ENCODE measurements around the gene OIT3. TPM values are rescaled to one million over a fixed set of nuclear protein-coding genes. Genes with fewer than 3 reads are reported as not detected.

The OIT3 gene
- total and polyA plus RNA-seq, 4 donors, result 0.08 to 0.49 (median 0.28) TPM; not detected in 1

GRCh38 chr10:72904806-72905205 lies 11.3 kb downstream of the OIT3 start:
- TF ChIP-seq, protein P1, sequence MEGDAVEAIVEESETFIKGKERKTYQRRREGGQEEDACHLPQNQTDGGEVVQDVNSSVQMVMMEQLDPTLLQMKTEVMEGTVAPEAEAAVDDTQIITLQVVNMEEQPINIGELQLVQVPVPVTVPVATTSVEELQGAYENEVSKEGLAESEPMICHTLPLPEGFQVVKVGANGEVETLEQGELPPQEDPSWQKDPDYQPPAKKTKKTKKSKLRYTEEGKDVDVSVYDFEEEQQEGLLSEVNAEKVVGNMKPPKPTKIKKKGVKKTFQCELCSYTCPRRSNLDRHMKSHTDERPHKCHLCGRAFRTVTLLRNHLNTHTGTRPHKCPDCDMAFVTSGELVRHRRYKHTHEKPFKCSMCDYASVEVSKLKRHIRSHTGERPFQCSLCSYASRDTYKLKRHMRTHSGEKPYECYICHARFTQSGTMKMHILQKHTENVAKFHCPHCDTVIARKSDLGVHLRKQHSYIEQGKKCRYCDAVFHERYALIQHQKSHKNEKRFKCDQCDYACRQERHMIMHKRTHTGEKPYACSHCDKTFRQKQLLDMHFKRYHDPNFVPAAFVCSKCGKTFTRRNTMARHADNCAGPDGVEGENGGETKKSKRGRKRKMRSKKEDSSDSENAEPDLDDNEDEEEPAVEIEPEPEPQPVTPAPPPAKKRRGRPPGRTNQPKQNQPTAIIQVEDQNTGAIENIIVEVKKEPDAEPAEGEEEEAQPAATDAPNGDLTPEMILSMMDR (IDR thresholded peaks at IDR 0.05; ENCODE audit: control extremely low read depth, extremely low read depth), result no peak
- Histone ChIP-seq H3K9me3 (ENCODE audit: control insufficient read depth in 4 of 4, insufficient read depth in 3 of 4, low read length in 3 of 4) (no peaks in the 10 kb centered on the region), H3K4me3 (no peak overlapping the region), H3K4me1 (ENCODE audit: control insufficient read depth in 5 of 5, insufficient read depth in 5 of 5, low read length in 5 of 5) (no peaks in the 10 kb centered on the region), H3K27ac (ENCODE audit: low read depth in 1 of 2, low read length in 1 of 2) (no peak overlapping the region), H3K27me3 (ENCODE audit: control insufficient read depth in 3 of 3, insufficient read depth in 3 of 3, low read length in 2 of 3) (no peaks in the 10 kb centered on the region), H3K36me3 (ENCODE audit: control insufficient read depth in 4 of 4, insufficient read depth in 4 of 4, low read length in 4 of 4) (no peaks in the 10 kb centered on the region), H3K9ac (ENCODE audit: insufficient read depth in 1 of 2, low read length in 2 of 2) (no peak overlapping the region)
- ATAC-seq (ENCODE audit: insufficient read depth, low FRiP score) (no peak), DNase-seq (no peak)
- 90 to 96% methylated on average over 3 of the region's 3 CpGs for WGBS, 2 donors

DNA sequence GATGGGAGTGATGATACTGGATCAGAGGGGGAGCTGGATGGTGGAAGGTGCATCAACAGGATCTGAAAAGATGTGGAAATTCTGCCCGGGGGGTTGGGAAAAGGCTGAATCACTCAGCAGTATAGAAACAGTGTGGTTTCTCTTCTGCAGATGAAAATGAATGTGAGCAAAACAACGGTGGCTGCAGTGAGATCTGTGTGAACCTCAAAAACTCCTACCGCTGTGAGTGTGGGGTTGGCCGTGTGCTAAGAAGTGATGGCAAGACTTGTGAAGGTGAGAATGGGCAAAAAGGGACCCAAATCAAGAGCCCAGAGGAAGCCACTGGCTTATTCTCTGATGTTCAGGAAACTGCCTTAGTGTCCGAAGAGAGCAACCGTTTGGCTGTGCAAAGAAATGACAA lies 12.9 kb downstream of the OIT3 start:
- ATAC-seq (ENCODE audit: insufficient read depth, low FRiP score) (no peak), DNase-seq (no peak)
- WGBS, 2 donors, result 82 to 87% methylated on average over 6 of the region's 6 CpGs
- H3K27ac ChIP-seq (ENCODE audit: low read depth in 1 of 2, low read length in 1 of 2), result no peak overlapping the region
- no peak overlapping the region for H3K4me3 ChIP-seq
- no peaks in the 10 kb centered on the region for H3K36me3 ChIP-seq (ENCODE audit: control insufficient read depth in 4 of 4, insufficient read depth in 4 of 4, low read length in 4 of 4)
- no peaks in the 10 kb centered on the region for H3K9me3 ChIP-seq (ENCODE audit: control insufficient read depth in 4 of 4, insufficient read depth in 3 of 4, low read length in 3 of 4)
- no peak overlapping the region for H3K9ac ChIP-seq (ENCODE audit: insufficient read depth in 1 of 2, low read length in 2 of 2)
- TF ChIP-seq, protein P1 (IDR thresholded peaks at IDR 0.05; ENCODE audit: control extremely low read depth, extremely low read depth), result no peak
- H3K4me1 ChIP-seq (ENCODE audit: control insufficient read depth in 5 of 5, insufficient read depth in 5 of 5, low read length in 5 of 5), result no peaks in the 10 kb centered on the region
- H3K27me3 ChIP-seq (ENCODE audit: control insufficient read depth in 3 of 3, insufficient read depth in 3 of 3, low read length in 2 of 3), result no peaks in the 10 kb centered on the region

DNA sequence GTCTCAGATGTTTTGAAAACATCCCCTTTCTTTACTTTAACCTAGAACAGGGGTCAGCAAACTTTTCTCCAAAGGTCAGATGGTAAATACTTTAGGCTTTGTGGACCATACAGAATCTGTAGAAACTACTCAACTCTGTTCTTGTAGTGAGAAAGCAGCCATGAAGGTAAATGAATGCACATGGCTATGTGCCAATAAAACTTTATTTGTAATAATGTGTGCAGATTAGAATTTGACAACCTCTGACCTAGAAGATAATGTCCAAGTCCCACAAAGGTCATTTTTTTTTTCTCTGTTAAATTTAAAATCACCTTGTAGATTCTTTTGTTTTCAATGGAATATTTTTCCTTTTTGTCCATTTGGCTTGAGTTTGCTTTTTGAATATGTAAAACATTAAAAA lies 17.2 kb downstream of the OIT3 start:
- H3K4me3 ChIP-seq, result no peak overlapping the region
- ATAC-seq (ENCODE audit: insufficient read depth, low FRiP score), result no peak
- TF ChIP-seq, protein P1 (IDR thresholded peaks at IDR 0.05; ENCODE audit: control extremely low read depth, extremely low read depth), result no peak

GRCh38 chr10:72911758-72912157 lies 18.2 kb downstream of the OIT3 start:
- Histone ChIP-seq H3K27ac (ENCODE audit: low read depth in 1 of 2, low read length in 1 of 2) (no peak overlapping the region), H3K4me1 (ENCODE audit: control insufficient read depth in 5 of 5, insufficient read depth in 5 of 5, low read length in 5 of 5) (no peaks in the 10 kb centered on the region), H3K36me3 (ENCODE audit: control insufficient read depth in 4 of 4, insufficient read depth in 4 of 4, low read length in 4 of 4) (no peaks in the 10 kb centered on the region), H3K27me3 (ENCODE audit: control insufficient read depth in 3 of 3, insufficient read depth in 3 of 3, low read length in 2 of 3) (no peaks in the 10 kb centered on the region), H3K9ac (ENCODE audit: insufficient read depth in 1 of 2, low read length in 2 of 2) (no peak overlapping the region), H3K4me3 (no peak overlapping the region), H3K9me3 (ENCODE audit: control insufficient read depth in 4 of 4, insufficient read depth in 3 of 4, low read length in 3 of 4) (no peaks in the 10 kb centered on the region)
- TF ChIP-seq, protein P1 (IDR thresholded peaks at IDR 0.05; ENCODE audit: control extremely low read depth, extremely low read depth), result no peak
- ATAC-seq (ENCODE audit: insufficient read depth, low FRiP score) (no peak), DNase-seq (no peak)
- WGBS, 2 donors, result 94 to 95% methylated on average over 2 of the region's 2 CpGs

More for the DNA sequence above, 17.2 kb downstream of the OIT3 start:
- Histone ChIP-seq H3K36me3 (ENCODE audit: control insufficient read depth in 4 of 4, insufficient read depth in 4 of 4, low read length in 4 of 4) (no peaks in the 10 kb centered on the region), H3K9ac (ENCODE audit: insufficient read depth in 1 of 2, low read length in 2 of 2) (no peak overlapping the region), H3K27ac (ENCODE audit: low read depth in 1 of 2, low read length in 1 of 2) (no peak overlapping the region), H3K9me3 (ENCODE audit: control insufficient read depth in 4 of 4, insufficient read depth in 3 of 4, low read length in 3 of 4) (no peaks in the 10 kb centered on the region), H3K27me3 (ENCODE audit: control insufficient read depth in 3 of 3, insufficient read depth in 3 of 3, low read length in 2 of 3) (no peaks in the 10 kb centered on the region), H3K4me1 (ENCODE audit: control insufficient read depth in 5 of 5, insufficient read depth in 5 of 5, low read length in 5 of 5) (no peaks in the 10 kb centered on the region)
- DNase-seq, result no peak
